H1 (cell line): ENCODE results near the gene GGT7. TPM values are rescaled to one million over a fixed set of nuclear protein-coding genes. Genes with fewer than 3 reads are reported as not detected.

Experiments used
- CTCF ChIA-PET: fragments of 300-600 bp; sonication (Branson Sonifier 250); formaldehyde crosslinking; loops from one replicate; lab custom pipeline; 2021; ENCODE audit not compliant: partially characterized antibody; lab: Charles Lee
- POLR2A ChIA-PET: fragments of 300-600 bp; sonication (Branson Sonifier 250); formaldehyde crosslinking; loops from one replicate; lab custom pipeline; 2021; ENCODE audit warnings: inconsistent platforms; ENCODE audit not compliant: partially characterized antibody; lab: Charles Lee
- DNase-seq, 2 experiments: peaks; one replicate each; pipeline versions ENCODE4 v3.0.0 to v3.0.0-alpha.2; 2010 to 2022; ENCODE audit warnings: low spot score in 2 of 2, low read depth in 1 of 2, mixed read lengths in 1 of 2
- FAIRE-seq: peaks from 2 replicates; lab custom pipeline; 2011; peaks lifted over from hg19 to GRCh38; lab: Jason Lieb, UNC
- H2AFZ ChIP-seq: 2 replicates; pipeline ENCODE4 v1.8.1; 2012; ENCODE audit warnings: low read length, inconsistent platforms
- H2AK5ac ChIP-seq: 2 replicates; pipeline ENCODE4 v1.6.1; 2013; ENCODE audit warnings: low read depth, low read length
- H2BK120ac ChIP-seq: replicated peaks from 2 replicates; pipeline ENCODE3; 2013; ENCODE audit warnings: low read depth, low read length, inconsistent platforms
- H2BK12ac ChIP-seq: 2 replicates; pipeline ENCODE4 v1.6.1; 2013; ENCODE audit warnings: low read depth, low read length
- H2BK15ac ChIP-seq: 2 replicates; pipeline ENCODE4 v1.6.1; 2013; ENCODE audit warnings: low read length
- H2BK20ac ChIP-seq: 2 replicates; pipeline ENCODE4 v1.6.1; 2013; ENCODE audit warnings: low read length
- H2BK5ac ChIP-seq: 2 replicates; pipeline ENCODE4 v1.6.1; 2013; ENCODE audit warnings: low read depth, low read length
- H3K14ac ChIP-seq: 2 replicates; pipeline ENCODE4 v1.6.1; 2013; ENCODE audit warnings: inconsistent platforms; ENCODE audit not compliant: insufficient read length
- H3K18ac ChIP-seq: 2 replicates; pipeline ENCODE4 v1.6.1; 2013; ENCODE audit warnings: low read length; ENCODE audit errors: extremely low read depth
- H3K23ac ChIP-seq: 2 replicates; pipeline ENCODE4 v1.6.1; 2013; ENCODE audit warnings: inconsistent platforms; ENCODE audit not compliant: insufficient read length
- H3K23me2 ChIP-seq: 2 replicates; pipeline ENCODE4 v1.6.1; 2013; ENCODE audit warnings: low read depth, low read length
- H3K27ac ChIP-seq: 2 replicates; pipeline ENCODE4 v1.6.1; 2011; ENCODE audit warnings: low read depth, low read length, inconsistent platforms
- H3K27me3 ChIP-seq, 4 experiments: replicated peaks in 1 of 4; 1 replicate in 1 of 4; 2 replicates in 3 of 4; pipeline versions ENCODE4 v1.6.1 to v1.8.1; 2011 to 2013; ENCODE audit warnings: low read length in 3 of 4, mild to moderate bottlenecking in 3 of 4, inconsistent platforms in 2 of 4, mixed read lengths in 2 of 4, moderate library complexity in 1 of 4; ENCODE audit not compliant: control insufficient read depth in 3 of 4, insufficient read depth in 3 of 4; ENCODE audit errors: extremely low read depth in 1 of 4
- H3K36me3 ChIP-seq, 4 experiments: 2 replicates each; pipeline versions ENCODE4 v1.6.1 to v1.8.1; 2011 to 2013; ENCODE audit warnings: mild to moderate bottlenecking in 4 of 4, low read length in 3 of 4, moderate library complexity in 2 of 4, control low read depth in 1 of 4, inconsistent platforms in 1 of 4; ENCODE audit not compliant: insufficient read depth in 4 of 4, control insufficient read depth in 2 of 4
- H3K4ac ChIP-seq: replicated peaks from 2 replicates; pipeline ENCODE3; 2013; ENCODE audit warnings: low read length, low read depth, mixed read lengths, inconsistent platforms; ENCODE audit not compliant: insufficient read length
- H3K4me1 ChIP-seq, 4 experiments: replicated peaks in 1 of 4; 1 replicate in 1 of 4; 2 replicates in 3 of 4; pipeline versions ENCODE4 v1.6.1 to v1.8.1; 2011 to 2013; ENCODE audit warnings: low read length in 3 of 4, inconsistent platforms in 2 of 4, mixed read lengths in 1 of 4; ENCODE audit not compliant: insufficient read depth in 4 of 4, control insufficient read depth in 3 of 4
- H3K4me2 ChIP-seq, 2 experiments: 2 replicates each; pipeline versions ENCODE4 v1.6.1 to v1.8.1; 2011 to 2013; ENCODE audit warnings: low read depth in 2 of 2, low read length in 2 of 2, control low read depth in 1 of 2, inconsistent platforms in 1 of 2, mild to moderate bottlenecking in 1 of 2; ENCODE audit not compliant: insufficient read depth in 1 of 2
- H3K4me3 ChIP-seq, 4 experiments: fragments of 200-600, 300-600 bp in 1 of 4; sonication (generic), shearing (Covaris generic), sonication (Bioruptor Twin) in 1 of 4; 2 replicates each; pipeline versions ENCODE4 v1.5.1 to v1.8.1; 2011 to 2016; ENCODE audit warnings: low read length in 4 of 4, low read depth in 3 of 4, control low read depth in 2 of 4, inconsistent platforms in 2 of 4, mild to moderate bottlenecking in 2 of 4, mixed read lengths in 1 of 4, moderate library complexity in 1 of 4; ENCODE audit not compliant: insufficient read depth in 2 of 4; ENCODE audit errors: extremely low read depth in 1 of 4
- H3K56ac ChIP-seq: replicated peaks from 2 replicates; pipeline ENCODE3; 2013; ENCODE audit warnings: low read depth, mild to moderate bottlenecking, mixed read lengths, low read length, inconsistent platforms; ENCODE audit not compliant: insufficient read length
- H3K79me1 ChIP-seq: 2 replicates; pipeline ENCODE4 v1.6.1; 2013; ENCODE audit warnings: low read depth, low read length, control low read depth
- H3K79me2 ChIP-seq, 2 experiments: 2 replicates each; pipeline versions ENCODE4 v1.6.1 to v1.8.1; 2012 to 2013; ENCODE audit warnings: low read length in 2 of 2, mild to moderate bottlenecking in 2 of 2, inconsistent platforms in 1 of 2; ENCODE audit not compliant: insufficient read depth in 2 of 2, control insufficient read depth in 1 of 2
- H3K9ac ChIP-seq, 4 experiments: replicated peaks in 1 of 4; 1 replicate in 1 of 4; 2 replicates in 3 of 4; pipeline versions ENCODE4 v1.6.1 to v1.8.1; 2011 to 2013; ENCODE audit warnings: low read depth in 3 of 4, low read length in 3 of 4, control low read depth in 2 of 4, mild to moderate bottlenecking in 2 of 4, moderate library complexity in 2 of 4, inconsistent platforms in 1 of 4; ENCODE audit errors: extremely low read depth in 1 of 4
- H3K9me3 ChIP-seq, 2 experiments: 2 replicates each; pipeline versions ENCODE4 v1.6.1 to v1.8.1; 2012 to 2013; ENCODE audit warnings: mild to moderate bottlenecking in 2 of 2, moderate library complexity in 2 of 2, control low read depth in 1 of 2, inconsistent platforms in 1 of 2, low read depth in 1 of 2, low read length in 1 of 2, mixed read lengths in 1 of 2; ENCODE audit not compliant: insufficient read depth in 2 of 2
- H4K20me1 ChIP-seq, 2 experiments: replicated peaks in 1 of 2; 2 replicates each; pipeline versions ENCODE3 to v1.8.1; 2011 to 2013; ENCODE audit warnings: inconsistent platforms in 2 of 2, low read length in 2 of 2, mild to moderate bottlenecking in 1 of 2; ENCODE audit not compliant: insufficient read depth in 2 of 2, control insufficient read depth in 1 of 2
- H4K5ac ChIP-seq: 2 replicates; pipeline ENCODE4 v1.6.1; 2013; ENCODE audit warnings: low read length, low read depth, mixed read lengths, inconsistent platforms; ENCODE audit not compliant: insufficient read length
- H4K8ac ChIP-seq: 2 replicates; pipeline ENCODE4 v1.8.0; 2013; ENCODE audit warnings: mild to moderate bottlenecking, moderate library complexity, low read length, inconsistent platforms; ENCODE audit not compliant: insufficient read depth; ENCODE audit errors: extremely low read depth
- H4K91ac ChIP-seq: replicated peaks from 2 replicates; pipeline ENCODE3; 2013; ENCODE audit warnings: low read length, mixed read lengths, inconsistent platforms; ENCODE audit not compliant: insufficient read length
- BCL11A ChIP-seq, 2 experiments: IDR thresholded peaks; one replicate each; pipeline ENCODE4 v1.6.1; 2011; ENCODE audit warnings: low read depth in 2 of 2, low read length in 2 of 2, mild to moderate bottlenecking in 2 of 2
- BRCA1 ChIP-seq: IDR thresholded peaks from 2 replicates; pipeline ENCODE4 v1.6.1; 2012; ENCODE audit warnings: low read depth, low read length, improper control_type of control experiment
- FOSL1 ChIP-seq: IDR thresholded peaks from 2 replicates; pipeline ENCODE4 v1.6.1; 2011; ENCODE audit warnings: mild to moderate bottlenecking, low read depth, low read length, moderate library complexity; ENCODE audit not compliant: insufficient read depth
- HDAC6 ChIP-seq: IDR thresholded peaks from one replicate; pipeline ENCODE4 v1.7.1; 2012; ENCODE audit warnings: low read depth, mild to moderate bottlenecking, inconsistent platforms, low read length, moderate library complexity
- NRF1 ChIP-seq: IDR thresholded peaks from 2 replicates; pipeline ENCODE4 v1.6.1; 2011; ENCODE audit warnings: mild to moderate bottlenecking, low read depth, low read length, improper control_type of control experiment
- SIRT6 ChIP-seq: IDR thresholded peaks from one replicate; pipeline ENCODE4 v1.7.1; 2012; ENCODE audit warnings: low read length, inconsistent platforms
- TAF1 ChIP-seq: IDR thresholded peaks from 2 replicates; pipeline ENCODE4 v1.6.1; 2011; ENCODE audit warnings: mild to moderate bottlenecking, low read depth, low read length
- polyA plus RNA-seq, 7 experiments: library from polyadenylated mRNA; depleted of rRNA in 3 of 7; stranded (reverse) in 5 of 7; unstranded in 2 of 7; fragments of >200 nt in 5 of 7; fragments of 200-250 nt in 2 of 7; gene quantifications; 1 replicate in 5 of 7; 2 replicates in 1 of 7; 4 replicates in 1 of 7; pipeline versions ENCODE4 v1.2.1 to v1.2.3, GENCODE V29; 2011 to 2013; ENCODE audit warnings: missing spikeins in 2 of 7, mixed read lengths in 2 of 7
- total RNA-seq: library from RNA; stranded (reverse); fragmentation: NEBNext Ultra II Directional; extraction: Animal tissue kit (Norgen Biotek cat#: 25700); gene quantifications from 2 replicates; pipeline ENCODE4 v1.2.1, GENCODE V29; 2021

The GGT7 gene
- total and polyA plus RNA-seq, 2 of the 8 experiments (the other 6 are each of a cell fraction or from before 2014, with no cell fraction given), result 20.2 to 25.5 TPM

DNA sequence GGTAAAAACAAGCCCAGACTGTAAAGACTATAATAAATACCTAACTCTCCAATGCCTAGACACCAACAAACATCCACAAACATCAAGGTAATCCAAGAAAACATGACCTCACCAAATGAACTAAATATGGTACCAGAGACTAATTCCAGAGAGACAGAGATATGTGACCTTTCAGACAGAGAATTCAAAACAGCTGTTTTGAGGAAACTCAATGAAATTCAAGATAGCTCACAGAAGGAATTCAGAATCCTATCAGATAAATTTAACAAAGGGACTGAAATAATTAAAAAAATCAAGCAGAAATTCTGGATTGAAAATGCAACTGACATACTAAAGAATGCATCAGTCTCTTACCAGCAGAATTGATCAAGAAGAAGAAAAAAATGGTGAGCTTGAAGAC is 73.8 kb downstream of the GGT7 start:
- Histone ChIP-seq H3K56ac (no peak overlapping the region), H3K9ac (no peak overlapping the region), H3K79me1 (peaks cover 6% of the 10 kb centered on the region; the same call in 1 of the 2 replicates), H3K18ac (no peak overlapping the region), H3K9me3 (no peaks in the 10 kb centered on the region), H2BK12ac (no peak overlapping the region), H3K23ac (no peak overlapping the region), H2AK5ac (no peak overlapping the region), H3K14ac (no peak overlapping the region), H4K20me1 (peaks cover 0 to 3% of the 10 kb centered on the region in 2 experiments), H3K4me3 (no peak overlapping the region), H4K91ac (no peak overlapping the region), H2AFZ (no peak overlapping the region), H3K4me2 (no peak overlapping the region), H2BK20ac (no peak overlapping the region), H4K5ac (no peak overlapping the region), H3K27me3 (no peaks in the 10 kb centered on the region), H2BK120ac (no peak overlapping the region), H2BK5ac (no peak overlapping the region), H3K4ac (no peak overlapping the region), H3K23me2 (no peaks in the 10 kb centered on the region), H3K27ac (no peak overlapping the region), H2BK15ac (no peak overlapping the region), H4K8ac (no peak overlapping the region), H3K79me2 (peaks cover 0 to 2% of the 10 kb centered on the region in 2 experiments; a peak in 1 of 4 replicates), H3K4me1 (no peaks in the 10 kb centered on the region), H3K36me3 (no peaks in the 10 kb centered on the region)
- no peak for FAIRE-seq
- ChIA-PET POLR2A (interaction anchor here (0.9 kb wide), 1 partner anchor 11 kb away, joined by 3 read pairs; no protein-coding TSS in a partner anchor), CTCF (no interaction called here)
- DNase-seq, result no peak
- no peak for TF ChIP-seq BRCA1
- TF ChIP-seq NRF1, result no peak
- TF ChIP-seq SIRT6, result no peak
- TF ChIP-seq FOSL1, result no peak
- no peak for TF ChIP-seq BCL11A (IDR thresholded peaks at IDR 0.05; ENCODE audit: low read depth in 2 of 2, low read length in 2 of 2)
- TF ChIP-seq TAF1, result no peak
- no peak for TF ChIP-seq HDAC6
